ENCODE data around the gene CEP152. TPM values are rescaled to one million over a fixed set of nuclear protein-coding genes. Genes with fewer than 3 reads are reported as not detected.

The CEP152 gene
- total RNA-seq, 4 donors from 2014 or later = 9.2 to 12.5 (median 11.2) TPM

- peaks cover 0 to 36% (median 0%) of the 10 kb centered on the region in 3 donors for H3K36me3 ChIP-seq
- H3K27me3 ChIP-seq = no peaks in the 10 kb centered on the region
- no peak overlapping the region for H3K27ac ChIP-seq
- no peak for DNase-seq (ENCODE audit: low spot score in 2 of 2)
- no peak for TF ChIP-seq CTCF (IDR thresholded peaks at IDR 0.05)
- no peak for TF ChIP-seq POLR2A (IDR thresholded peaks at IDR 0.05)
- TF ChIP-seq EP300 (IDR thresholded peaks at IDR 0.05) = no peak
- H3K9me3 ChIP-seq = no peaks in the 10 kb centered on the region
- H3K4me1 ChIP-seq = no peaks in the 10 kb centered on the region
- 97 to 98% methylated on average over 4 of the region's 4 CpGs for WGBS, 2 donors
- H3K4me3 ChIP-seq = no peak overlapping the region
These were observed 44.7 kb downstream of the CEP152 start for GRCh38 chr15:48766196-48766595.

- 79 to 81% methylated on average over 4 of the region's 4 CpGs for WGBS, 2 donors
- no peak for DNase-seq (ENCODE audit: low spot score in 2 of 2)
- Histone ChIP-seq H3K27me3 (no peaks in the 10 kb centered on the region), H3K4me3 (no peak overlapping the region), H3K27ac (no peak overlapping the region), H3K36me3 (peaks cover 0 to 32% (median 0%) of the 10 kb centered on the region in 3 donors), H3K9me3 (no peaks in the 10 kb centered on the region), H3K4me1 (no peaks in the 10 kb centered on the region)
- TF ChIP-seq POLR2A (IDR thresholded peaks at IDR 0.05) (no peak), CTCF (IDR thresholded peaks at IDR 0.05) (no peak), EP300 (IDR thresholded peaks at IDR 0.05) (no peak)
These were observed 45.8 kb downstream of the CEP152 start for GRCh38 chr15:48765022-48765421.

GRCh38 chr15:48761393-48762158, 49.3 kb downstream of the CEP152 start:
- Histone ChIP-seq H3K36me3 (peaks cover 0 to 24% (median 0%) of the 10 kb centered on the region in 3 donors), H3K9me3 (no peaks in the 10 kb centered on the region), H3K27me3 (no peaks in the 10 kb centered on the region), H3K27ac (no peak overlapping the region), H3K4me1 (no peaks in the 10 kb centered on the region), H3K4me3 (no peak overlapping the region)
- 92% methylated on average over 2 of the region's 2 CpGs for WGBS, 2 donors
- no peak for DNase-seq (ENCODE audit: low spot score in 2 of 2)
- no peak for TF ChIP-seq POLR2A (IDR thresholded peaks at IDR 0.05)
- TF ChIP-seq CTCF (IDR thresholded peaks at IDR 0.05) = no peak
- TF ChIP-seq EP300 (IDR thresholded peaks at IDR 0.05) = no peak

- Histone ChIP-seq H3K4me1 (no peaks in the 10 kb centered on the region), H3K36me3 (peaks cover 0 to 28% (median 0%) of the 10 kb centered on the region in 3 donors), H3K27ac (no peak overlapping the region), H3K9me3 (no peaks in the 10 kb centered on the region), H3K27me3 (no peaks in the 10 kb centered on the region), H3K4me3 (no peak overlapping the region)
- TF ChIP-seq POLR2A (IDR thresholded peaks at IDR 0.05) (no peak), CTCF (IDR thresholded peaks at IDR 0.05) (no peak), EP300 (IDR thresholded peaks at IDR 0.05) (no peak)
- DNase-seq (ENCODE audit: low spot score in 2 of 2) = no peak
- WGBS, 2 donors = 88 to 95% methylated on average over 1 of the region's 1 CpG
These were observed 50.9 kb downstream of the CEP152 start for GRCh38 chr15:48759921-48760320.

GRCh38 chr15:48757661-48758060, 53.2 kb downstream of the CEP152 start:
- no peaks in the 10 kb centered on the region for H3K27me3 ChIP-seq
- H3K9me3 ChIP-seq = no peaks in the 10 kb centered on the region
- WGBS, 2 donors = 83 to 100% methylated on average over 1 of the region's 1 CpG
- no peak for TF ChIP-seq EP300 (IDR thresholded peaks at IDR 0.05)
- no peak for TF ChIP-seq POLR2A (IDR thresholded peaks at IDR 0.05)
- TF ChIP-seq CTCF (IDR thresholded peaks at IDR 0.05) = no peak
- no peak for DNase-seq (ENCODE audit: low spot score in 2 of 2)
- H3K4me1 ChIP-seq = no peaks in the 10 kb centered on the region
- peaks cover 0 to 25% (median 0%) of the 10 kb centered on the region in 3 donors for H3K36me3 ChIP-seq
- H3K27ac ChIP-seq = no peak overlapping the region
- no peak overlapping the region for H3K4me3 ChIP-seq

Measured in tibial nerve (tissue), 4 donors.